ENCODE measurements around the gene NPHP1.
A peak's percentile ranks its signal among the peaks of the same experiment; 100 is the strongest.
"Not testable (repeated sequence)": the region's sequence is repeated elsewhere in the genome, so short reads cannot be mapped to it uniquely, and the experiment has no call there.

Gene NPHP1

DNA sequence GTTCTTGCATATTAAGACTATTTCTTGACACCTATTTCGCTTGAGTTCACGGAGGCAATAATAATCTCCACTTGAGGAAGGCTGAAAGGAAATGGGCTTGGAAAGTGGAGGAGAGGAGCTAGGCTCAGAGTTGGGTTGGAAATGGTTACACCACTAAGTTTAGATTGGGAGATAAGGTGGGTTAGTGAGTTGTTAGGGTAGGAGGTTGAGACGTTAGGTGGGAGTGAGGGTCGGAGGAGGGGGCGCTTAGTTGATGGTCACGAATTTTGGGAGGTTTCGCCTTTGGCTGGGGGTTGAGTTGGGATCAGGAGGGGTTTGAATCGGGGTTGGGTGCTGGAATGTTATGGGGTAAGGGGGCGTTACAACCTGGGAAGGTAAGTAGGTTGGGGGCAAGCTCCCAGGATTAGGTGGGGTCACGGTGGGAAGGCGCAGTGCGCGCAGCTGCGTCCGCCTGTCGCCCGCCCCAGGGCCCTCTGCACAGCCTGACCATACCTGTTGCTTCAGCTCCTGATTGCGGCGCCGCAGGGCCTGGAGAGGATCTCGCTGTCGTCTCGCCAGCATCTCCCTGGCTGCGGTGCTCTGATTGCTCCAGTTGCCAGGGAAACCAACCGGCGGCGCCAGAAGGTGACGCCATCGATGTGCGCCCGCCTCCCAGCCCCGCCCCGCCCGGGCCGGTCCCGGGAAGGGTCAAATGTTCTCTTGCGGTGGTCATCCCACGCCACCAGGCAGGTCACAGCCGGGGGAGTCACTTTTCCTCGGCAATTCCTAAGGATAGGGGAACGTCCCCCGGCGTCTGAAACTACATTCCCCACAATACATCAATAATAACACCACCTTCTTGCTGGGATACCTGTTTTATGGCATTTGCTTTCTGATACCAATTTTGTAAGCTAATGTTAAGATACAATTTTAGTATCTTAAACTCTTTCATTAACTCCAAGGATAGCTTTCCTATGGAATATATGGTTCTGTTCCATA lies at the start of gene NPHP1:
TSS of gene NPHP1 (minus strand) at position 606 of the 978 bp plus-strand sequence. CDS start at position 561, 45 bp downstream.
- peak; percentile 73 for DNase-seq (ENCODE audit: low read depth)

DNA sequence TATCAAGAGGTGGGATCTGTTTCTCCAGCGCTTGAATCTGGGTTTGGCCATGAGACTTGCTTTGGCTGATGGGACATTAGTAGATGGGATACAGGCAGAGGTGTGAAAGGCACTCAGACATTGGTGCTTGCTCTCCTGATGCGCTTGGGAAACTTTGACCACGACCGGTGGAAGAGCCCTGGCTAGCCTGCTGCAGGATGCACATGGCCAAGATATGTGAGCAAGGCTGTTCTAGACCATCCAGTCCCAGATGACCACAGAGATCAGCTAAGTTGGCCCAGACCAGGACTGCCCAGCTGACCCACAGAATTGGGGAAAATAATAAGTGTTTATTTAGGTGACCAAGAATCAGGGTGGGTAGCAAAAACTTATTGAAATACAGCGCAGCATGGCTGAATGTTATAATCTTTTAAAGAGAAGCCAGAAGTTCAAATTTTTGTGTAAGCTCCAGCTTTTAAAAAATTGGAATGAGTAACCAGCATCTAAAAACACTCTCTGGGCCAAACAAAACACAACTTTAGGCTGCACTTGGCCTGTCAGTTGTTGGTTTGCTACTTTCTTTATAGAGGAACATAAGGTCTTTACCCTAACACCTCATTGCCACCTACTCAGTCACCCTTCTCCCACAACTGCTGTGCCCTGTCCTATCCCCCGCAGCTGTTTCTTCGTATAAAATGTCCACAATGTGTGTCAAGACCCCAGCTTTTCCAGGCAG lies 43.4 kb upstream of the NPHP1 start:
- not testable (repeated sequence) for DNase-seq (ENCODE audit: low read depth)

DNA sequence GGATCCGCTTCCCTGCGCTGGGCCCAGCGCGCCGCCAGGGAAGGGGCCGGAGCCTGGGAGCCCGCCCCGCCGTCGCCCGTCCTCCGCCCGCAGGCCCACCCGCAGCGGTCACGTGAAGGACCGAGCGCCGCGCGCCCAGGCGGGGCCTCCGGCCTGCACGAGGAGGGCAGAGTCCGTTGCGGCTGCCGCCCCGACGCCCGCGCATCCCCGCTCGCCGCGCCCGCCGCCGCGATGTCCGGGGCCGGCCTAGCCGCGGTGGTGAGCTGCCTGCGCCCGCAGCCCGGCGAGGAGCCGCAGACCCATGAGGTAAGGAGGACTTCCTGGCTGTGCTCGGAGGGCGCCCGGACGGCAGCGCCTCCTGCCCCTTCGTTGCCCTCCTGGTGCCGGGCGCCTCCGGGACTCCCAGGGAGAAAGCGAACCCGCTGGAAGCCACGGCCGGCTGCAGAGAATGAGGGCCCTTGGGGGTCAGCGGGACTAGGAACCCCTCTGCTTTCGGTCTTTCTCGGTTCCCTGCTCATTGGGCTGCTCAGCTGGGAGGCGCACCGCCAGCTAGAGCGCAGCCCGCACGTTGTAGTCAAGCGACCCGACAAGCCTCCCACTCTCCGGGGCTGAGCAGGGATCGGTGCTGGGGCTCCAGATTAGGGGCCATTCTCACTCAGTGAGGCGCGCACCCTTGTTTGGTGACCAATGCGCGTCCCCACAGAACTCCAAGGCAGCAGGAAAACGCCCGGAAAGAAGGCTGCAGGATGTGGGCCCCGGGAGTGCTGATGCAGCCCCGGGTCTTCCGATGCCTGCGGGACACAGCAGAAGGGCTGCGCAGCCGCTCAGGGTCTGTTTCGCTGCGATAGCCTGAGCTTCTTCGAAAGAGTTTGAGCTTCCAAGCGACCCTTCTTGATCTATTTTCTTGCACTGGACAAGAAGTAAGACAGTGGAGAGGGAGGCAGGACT lies 40.9 kb upstream of the NPHP1 start:
- DNase-seq (ENCODE audit: low read depth) = not testable (repeated sequence)

DNA sequence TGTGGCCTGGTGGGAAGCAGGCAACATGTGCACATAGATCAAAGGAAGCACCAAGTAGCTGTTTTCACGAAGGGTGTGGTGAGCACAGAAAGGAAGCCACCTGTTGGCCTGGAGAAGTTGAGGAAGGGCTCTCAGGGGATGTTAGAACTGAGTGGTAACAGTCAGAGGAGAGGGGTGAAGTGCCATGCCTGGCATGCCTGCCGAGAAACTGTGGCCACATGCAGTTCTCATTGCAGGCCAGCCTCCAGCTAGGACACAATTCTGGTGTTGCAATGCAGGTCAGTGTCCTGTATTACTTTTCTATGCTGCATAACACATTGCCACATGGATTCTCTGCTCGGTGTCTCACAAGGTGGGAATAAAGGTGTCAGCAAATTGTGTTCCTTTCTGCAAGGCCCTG lies 38.5 kb upstream of the NPHP1 start:
- DNase-seq (ENCODE audit: low read depth) = not testable (repeated sequence)

DNA sequence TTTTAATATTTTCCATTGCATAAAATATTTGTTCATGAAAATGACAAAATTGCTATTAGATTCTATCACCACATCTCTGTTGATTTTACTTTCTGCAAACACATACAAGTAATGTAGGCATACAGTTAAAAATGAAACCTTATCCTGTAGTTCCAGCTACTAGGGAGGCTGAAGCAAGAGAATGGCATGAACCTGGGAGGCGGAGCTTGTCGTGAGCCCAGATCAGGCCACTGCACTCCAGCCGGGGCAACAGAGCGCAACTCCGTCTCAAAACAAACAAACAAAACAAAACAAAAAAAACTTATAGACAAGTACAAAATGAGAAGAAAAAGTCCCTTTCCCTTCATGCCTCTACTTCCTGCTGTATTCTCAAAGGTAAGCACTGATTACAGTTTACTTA lies 29.7 kb upstream of the NPHP1 start:
- DNase-seq (ENCODE audit: low read depth) = not testable (repeated sequence)

DNA sequence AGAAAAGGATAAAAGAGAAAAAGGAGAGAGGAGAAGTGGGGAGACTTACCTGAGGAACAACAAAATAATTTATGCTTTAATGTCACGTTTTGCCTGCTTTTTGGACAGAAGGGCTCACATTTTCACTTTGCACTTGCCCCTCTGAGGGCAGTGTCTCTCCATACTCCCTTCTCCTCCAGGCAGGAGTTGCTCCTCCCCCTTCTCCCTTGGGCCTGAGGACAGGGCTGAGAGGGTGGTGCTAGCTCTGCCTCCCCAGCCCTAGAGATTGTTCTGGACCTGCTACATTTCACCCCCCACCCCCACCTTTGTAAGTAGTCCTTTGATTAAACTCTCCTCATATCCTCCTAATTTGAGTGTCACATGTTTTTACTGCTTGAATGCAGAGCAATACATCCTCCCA lies 25.1 kb upstream of the NPHP1 start:
- not testable (repeated sequence) for DNase-seq (ENCODE audit: low read depth)

DNA sequence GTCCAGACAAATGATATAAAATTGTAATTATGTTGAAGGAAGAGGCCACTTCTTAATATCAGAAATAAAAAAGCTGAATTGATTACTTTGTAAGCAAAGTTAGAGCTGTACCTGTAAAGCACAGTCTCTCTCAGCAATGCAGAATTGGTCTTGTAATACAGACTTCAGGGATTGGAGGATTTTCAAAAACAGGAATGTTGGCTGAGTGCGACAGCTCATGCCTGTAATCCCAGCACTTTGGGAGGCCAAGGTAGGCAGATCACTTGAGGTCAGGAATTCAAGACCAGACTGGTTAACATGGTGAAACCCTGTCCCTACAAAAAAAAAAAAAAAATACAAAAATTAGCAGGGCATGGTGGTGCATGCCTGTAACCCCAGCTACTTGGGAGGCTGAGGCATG lies 17.8 kb upstream of the NPHP1 start:
- DNase-seq (ENCODE audit: low read depth) = not testable (repeated sequence)

DNA sequence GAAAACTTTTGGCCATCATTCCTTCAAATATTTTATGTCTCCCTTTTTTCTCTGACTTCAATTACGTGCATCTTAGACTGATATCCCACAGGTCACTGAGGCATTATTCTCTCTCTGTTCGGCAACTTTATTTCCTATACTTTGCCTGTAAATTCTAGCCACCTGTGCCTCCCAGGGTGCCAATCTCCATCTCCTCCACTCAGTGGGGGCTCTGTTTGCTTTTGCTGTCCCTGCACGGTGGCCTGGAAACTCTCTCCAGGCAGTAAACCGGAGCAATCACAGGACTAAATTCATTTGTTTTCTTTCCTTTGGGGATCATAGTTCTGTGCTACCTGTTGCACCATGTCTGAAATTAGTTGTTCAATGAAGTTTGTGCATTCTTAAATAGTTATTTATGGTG lies 17.1 kb upstream of the NPHP1 start:
- DNase-seq (ENCODE audit: low read depth) = no peak

DNA sequence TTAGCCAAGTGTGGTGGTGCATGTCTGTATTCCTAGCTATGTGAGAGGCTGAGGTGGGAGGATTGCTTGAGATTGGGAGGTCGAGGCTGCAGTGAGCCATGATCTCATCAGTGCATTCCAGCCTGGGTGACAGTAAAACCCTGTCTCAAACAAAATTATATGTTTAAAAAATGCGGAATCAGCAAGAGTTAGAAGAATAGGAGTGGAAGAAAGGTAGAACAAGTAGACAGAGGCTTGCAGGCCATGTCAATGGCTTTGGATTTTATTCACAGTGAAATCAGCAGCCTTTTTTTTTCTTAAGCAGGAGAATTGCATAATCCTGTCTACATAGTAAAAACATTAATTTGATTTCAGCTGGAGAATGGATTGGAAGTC lies 15.4 kb upstream of the NPHP1 start:
- DNase-seq (ENCODE audit: low read depth) = no peak

DNA sequence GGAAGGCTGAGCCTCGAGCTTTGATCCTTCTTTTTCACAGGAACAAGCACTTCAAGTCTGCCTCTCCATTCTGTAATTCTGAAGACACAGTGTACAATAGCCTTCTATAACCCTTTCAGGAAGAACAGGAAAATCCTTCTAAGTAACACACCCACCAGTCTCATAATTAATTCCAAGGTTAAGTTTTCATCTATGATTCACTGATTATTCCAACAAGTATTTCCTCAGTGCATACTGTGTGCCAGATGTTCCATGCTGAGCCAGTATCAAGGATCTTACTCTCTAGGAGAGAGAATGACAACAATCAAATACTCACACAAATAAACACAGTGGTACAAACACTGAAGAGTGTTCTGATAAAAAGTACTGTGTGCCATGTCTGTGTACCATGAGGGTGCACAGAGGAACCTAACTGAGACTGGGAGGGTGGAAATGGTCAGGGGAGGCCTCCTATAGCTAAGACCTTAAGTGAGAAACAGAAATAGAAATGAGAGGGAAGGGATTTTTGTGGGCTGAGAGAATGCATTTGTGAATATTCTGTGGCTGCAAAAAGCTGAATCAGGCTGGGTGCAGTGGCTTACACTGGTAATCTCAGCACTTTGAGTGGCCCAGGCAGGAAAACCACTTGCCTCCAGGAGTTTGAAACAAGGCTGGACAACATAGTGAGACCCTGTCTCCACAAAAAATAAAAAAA lies 14.8 kb upstream of the NPHP1 start:
- DNase-seq (ENCODE audit: low read depth) = no peak

DNA sequence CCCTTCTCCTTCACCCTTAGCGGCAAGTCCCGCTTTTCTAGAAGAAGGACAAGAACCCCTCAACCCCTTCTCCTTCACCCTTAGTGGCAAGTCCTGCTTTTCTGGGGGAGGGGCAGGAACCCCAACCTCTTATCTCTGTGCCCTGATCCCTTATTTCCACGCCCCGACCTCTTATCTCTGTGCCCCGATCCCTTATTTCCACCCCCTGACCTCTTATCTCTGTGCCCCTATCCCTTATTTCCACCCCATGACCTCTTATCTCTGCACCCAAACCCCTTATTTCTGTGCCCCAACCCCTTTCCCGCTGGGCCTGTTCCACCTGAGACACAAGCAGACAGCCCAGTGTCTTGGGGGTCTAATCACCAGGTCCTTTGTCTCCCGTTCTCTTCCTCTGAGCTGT lies 14.1 kb upstream of the NPHP1 start:
- not testable (repeated sequence) for DNase-seq (ENCODE audit: low read depth)

DNA sequence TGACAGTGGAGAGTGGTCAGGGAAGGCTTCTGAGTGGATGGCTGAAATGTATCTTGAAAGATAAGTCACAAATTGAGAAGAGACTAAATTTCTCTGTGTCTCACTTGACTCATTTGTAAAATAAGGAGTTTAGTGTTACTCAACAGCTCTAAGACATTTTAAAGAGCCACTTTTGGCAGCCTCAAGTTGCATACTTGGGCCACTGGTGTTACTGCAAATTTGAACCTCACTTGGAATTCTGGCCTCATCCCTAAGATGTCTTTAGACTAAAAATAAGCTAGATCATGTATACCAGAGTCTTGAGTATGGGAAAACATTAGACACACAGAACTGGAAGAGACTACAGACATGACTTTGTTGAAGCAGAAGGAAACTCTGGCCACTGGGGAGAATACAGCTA lies 12.0 kb upstream of the NPHP1 start:
- no peak for DNase-seq (ENCODE audit: low read depth)

DNA sequence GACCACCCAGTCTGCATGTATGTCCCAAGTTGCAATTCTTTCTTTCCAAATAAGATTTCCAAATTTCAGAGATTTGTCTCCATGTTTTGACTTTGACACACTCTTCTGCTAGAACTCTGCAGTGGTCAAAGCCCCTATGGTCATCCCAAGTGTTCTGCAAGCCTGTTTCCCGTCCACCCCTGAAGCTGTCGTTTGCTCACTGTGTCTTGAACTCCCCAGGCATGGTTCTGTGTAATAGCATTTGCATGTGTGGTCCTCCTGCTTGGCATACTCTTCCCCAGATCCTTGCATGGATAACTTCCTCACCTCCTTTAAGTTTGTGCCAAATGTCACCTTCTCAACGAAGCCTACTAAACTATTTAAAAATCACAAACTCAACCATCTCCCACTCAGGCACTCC lies 11.4 kb upstream of the NPHP1 start:
- no peak for DNase-seq (ENCODE audit: low read depth)

DNA sequence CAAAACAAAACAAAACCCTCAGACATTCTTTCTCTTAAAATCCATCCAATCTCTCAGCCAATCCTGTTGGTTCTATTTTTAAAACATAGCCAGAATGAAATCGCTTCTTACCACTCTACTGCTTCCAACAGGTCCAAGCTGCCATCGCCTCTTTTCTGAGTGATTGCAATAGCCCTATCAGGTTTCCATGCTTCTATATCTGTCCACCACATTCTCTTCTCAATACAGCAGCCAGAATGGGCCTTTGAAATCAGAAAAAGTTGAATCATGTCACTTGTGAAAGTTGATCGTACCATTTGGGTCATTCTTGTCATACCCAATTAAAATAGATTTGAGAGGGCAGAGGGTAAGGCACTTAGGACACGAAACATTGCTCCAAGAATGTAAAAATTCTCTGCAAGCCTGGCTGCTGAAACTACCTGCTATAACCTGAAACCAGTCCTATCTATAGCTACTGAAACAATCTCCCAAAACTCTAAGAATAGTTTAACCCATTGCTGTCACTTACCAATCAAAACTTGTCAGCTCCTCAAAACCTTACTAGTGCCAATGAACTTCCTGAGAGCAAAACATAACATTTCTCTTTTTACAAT lies 10.8 kb upstream of the NPHP1 start:
- no peak for DNase-seq (ENCODE audit: low read depth)

DNA sequence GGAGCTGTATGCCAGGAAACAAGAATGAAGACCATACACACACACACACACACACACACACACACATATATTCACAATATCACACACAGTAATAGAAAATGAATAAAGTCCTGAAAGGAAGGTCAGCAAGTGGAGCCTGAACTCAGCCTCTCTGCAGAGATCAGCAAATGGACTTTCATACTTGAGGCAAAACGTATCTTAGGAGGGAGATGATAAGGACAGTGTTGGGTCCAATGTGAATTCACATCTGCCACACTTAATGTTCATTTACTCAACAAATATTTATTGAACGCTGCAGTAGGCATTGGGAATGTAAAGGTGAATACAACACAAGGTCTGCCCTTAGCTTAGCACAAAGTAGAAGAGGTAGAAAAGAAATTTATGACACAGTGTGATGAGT lies 10.3 kb upstream of the NPHP1 start:
- no peak for DNase-seq (ENCODE audit: low read depth)

DNA sequence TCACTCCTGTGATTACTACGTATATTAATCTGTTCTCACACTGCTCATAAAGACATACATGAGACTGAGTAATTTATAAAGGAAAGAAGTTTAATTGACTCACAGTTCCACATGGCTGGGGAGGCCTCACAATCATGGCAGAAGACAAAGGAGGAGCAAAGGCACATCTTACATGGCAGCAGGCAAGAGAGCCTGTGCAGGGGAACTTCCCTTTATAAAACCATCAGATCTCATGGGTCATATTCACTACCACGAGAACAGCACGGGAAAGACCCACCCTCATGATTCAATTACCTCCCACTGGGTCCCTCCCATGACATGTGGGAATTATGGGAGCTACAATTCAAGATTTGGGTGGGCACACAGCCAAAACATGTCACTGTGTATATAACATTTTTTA lies 8.7 kb upstream of the NPHP1 start:
- DNase-seq (ENCODE audit: low read depth) = not testable (repeated sequence)

DNA sequence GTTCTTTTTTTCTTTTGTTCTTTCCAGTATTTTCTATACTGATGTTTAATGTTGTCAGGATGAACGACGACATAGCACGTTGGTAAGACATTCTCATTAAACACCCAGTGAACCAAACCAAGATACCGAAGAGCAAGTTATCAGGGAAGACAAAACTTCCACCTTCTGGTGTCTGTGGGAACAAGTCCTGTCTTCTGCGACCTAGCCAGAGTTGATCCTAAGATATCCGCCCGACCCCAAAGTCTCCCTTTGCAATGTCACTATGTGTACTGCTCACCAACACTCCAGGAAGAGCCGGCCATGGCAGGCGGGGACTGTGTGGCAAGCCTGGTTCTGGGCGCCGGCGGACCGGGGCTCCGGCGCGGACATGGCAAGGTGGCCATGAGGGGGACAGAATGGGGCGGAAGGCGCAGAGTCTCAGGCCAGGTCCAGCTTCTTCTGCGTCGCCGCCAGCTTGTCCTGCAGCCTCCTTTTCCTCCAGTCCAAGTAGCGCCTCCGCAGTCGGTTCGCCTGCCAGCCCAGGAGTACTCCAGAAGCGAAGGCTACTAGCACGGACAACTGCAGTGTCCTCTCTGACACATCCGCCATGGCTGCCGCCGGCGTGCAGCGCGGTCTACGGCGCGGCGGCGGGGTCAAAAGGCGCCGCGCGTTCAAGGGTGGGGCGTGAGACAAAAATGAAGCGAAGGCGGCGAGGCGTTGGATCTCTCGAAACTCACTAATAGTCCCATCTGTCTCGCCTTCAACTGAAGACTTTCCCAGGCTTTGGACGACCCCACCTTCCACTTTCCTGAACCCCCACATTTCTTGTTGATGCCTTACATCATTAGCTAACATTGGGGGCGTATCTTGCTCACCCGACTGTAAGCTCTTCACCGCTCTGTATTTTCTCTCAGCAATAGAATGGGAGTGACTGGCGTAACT lies 7.4 kb upstream of the NPHP1 start, which contains the start of gene MTLN:
TSS of gene MTLN (minus strand) at position 610 of the 921 bp plus-strand sequence. CDS start at position 588, 22 bp downstream.
- DNase-seq (ENCODE audit: low read depth) = peak; percentile 32

DNA sequence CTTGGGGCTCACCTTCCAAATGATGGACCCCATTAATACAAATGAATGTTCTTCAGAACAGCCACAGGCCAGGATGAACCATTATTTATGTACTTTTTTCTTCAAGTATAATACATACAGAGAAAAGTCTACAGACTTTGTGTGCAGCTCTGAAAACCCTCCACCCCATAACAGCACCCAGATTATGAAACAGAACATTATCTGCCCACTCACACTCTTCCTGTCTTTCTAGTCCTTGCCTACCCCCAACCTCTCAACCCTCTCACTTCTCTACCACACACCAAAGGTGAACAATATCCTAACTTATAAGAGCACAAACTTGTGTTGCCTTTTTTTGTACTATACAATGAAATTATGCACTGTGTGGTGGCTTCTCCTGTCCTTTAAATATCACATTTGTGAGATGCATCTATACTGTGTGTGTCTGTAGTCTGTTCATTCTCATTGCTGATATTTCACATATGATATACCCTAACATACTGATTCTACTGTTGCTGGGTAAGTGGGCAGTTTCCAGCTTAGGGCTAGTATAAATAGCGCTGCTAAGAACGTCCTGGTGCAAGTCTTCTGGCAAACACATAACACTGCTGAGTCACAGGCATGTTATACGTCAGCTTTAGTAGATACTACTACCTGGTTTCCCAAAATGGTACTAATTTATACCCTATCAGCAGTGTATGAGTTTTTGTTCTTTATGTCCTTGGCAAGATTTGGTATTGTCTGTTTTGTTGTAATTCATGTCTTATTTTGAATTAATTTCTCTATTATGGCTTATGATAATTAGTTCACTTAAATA lies 1.0 kb upstream of the NPHP1 start:
- DNase-seq (ENCODE audit: low read depth) = no peak

DNA sequence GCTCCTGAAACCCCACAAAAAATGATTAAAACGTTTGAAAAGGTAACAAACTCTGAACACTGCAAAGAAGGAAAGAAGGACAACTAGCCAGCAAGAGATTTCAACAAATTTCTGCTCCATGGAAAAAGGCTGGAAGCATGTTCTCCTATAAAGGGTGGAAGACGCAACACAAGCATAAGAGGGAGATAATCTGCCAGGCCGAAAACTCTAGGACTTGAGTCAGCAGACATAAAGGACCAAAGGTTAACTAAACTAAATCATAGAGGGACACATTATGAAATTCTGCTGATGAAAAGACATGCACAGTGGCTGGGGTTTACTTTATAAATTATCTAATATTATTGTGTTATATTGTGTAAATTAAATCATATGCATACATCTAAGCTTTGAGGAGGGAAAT lies 6.8 kb downstream of the NPHP1 start:
- no peak for DNase-seq (ENCODE audit: low read depth)

All from stimulated activated CD8-positive, alpha-beta memory T cell treated with anti-CD3 and anti-CD28 coated beads, Interleukin-7, amount 100 ng/mL, for 24 hours (primary cell).